ENCODE results near the gene MOB3A.

The MOB3A gene

GRCh38 chr19:2112516-2113320 lies 16.6 kb upstream of the MOB3A start:
- H3K9me3 ChIP-seq (ENCODE audit: control insufficient read depth, low read depth, low read length), result no peaks in the 10 kb centered on the region
- no peaks in the 10 kb centered on the region for H3K4me1 ChIP-seq (ENCODE audit: control insufficient read depth, low read depth, low read length)
- H3K27me3 ChIP-seq (ENCODE audit: control insufficient read depth, insufficient read depth, low read length), result no peaks in the 10 kb centered on the region
- H3K4me3 ChIP-seq (ENCODE audit: low read length), result no peak overlapping the region
- no peak overlapping the region for H3K27ac ChIP-seq (ENCODE audit: low read length)
- H3K9ac ChIP-seq (ENCODE audit: low read length), result no peak overlapping the region
- peaks cover 94% of the 10 kb centered on the region for H3K36me3 ChIP-seq (ENCODE audit: control insufficient read depth, low read depth, low read length)

DNA sequence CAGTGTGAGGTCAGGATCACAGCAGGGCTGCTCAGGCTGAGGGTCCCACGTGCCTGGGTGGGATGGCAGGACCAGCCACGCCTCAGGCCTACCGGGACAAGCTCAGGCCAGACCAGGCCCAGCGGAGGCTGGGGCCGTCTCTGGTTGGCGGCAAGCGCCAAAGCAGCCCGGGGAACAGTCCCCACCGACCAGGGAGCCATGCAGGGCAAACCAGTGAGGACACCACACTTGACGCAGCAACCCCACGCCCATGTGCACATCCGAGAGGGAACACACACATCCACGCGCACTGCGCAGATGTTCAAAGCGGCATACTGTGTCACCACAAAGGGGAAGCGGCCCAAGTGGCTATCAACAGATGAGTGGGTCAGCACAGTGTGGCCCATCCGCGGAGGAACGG lies 15.8 kb upstream of the MOB3A start:
- Histone ChIP-seq H3K9ac (ENCODE audit: low read length) (no peak overlapping the region), H3K36me3 (ENCODE audit: control insufficient read depth, low read depth, low read length) (peaks cover 87% of the 10 kb centered on the region), H3K4me3 (ENCODE audit: low read length) (no peak overlapping the region), H3K4me1 (ENCODE audit: control insufficient read depth, low read depth, low read length) (no peaks in the 10 kb centered on the region), H3K9me3 (ENCODE audit: control insufficient read depth, low read depth, low read length) (no peaks in the 10 kb centered on the region), H3K27ac (ENCODE audit: low read length) (no peak overlapping the region), H3K27me3 (ENCODE audit: control insufficient read depth, insufficient read depth, low read length) (no peaks in the 10 kb centered on the region)

DNA sequence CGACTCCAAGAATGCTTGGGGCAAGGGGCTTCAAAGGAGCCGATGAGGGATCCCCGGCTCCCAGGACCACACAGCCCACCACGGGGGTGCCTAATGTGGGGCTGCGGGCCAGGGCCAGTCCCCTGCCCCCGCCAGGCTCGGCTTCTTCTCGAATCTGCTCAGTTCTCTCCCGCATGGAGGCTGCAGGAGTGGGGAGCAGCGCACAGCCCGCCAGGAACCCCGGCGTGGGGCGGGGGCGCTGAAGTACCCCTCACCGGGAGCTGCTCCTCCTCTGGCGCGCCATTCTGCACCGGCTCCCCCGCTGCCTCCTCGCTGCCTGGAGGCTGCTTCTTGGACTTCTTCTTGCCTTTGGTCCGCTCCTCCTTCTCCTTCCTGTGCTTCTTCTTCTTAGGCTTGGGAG lies 15.3 kb upstream of the MOB3A start:
- H3K36me3 ChIP-seq (ENCODE audit: control insufficient read depth, low read depth, low read length), result peaks cover 86% of the 10 kb centered on the region
- H3K27me3 ChIP-seq (ENCODE audit: control insufficient read depth, insufficient read depth, low read length), result no peaks in the 10 kb centered on the region
- no peak overlapping the region for H3K27ac ChIP-seq (ENCODE audit: low read length)
- H3K4me3 ChIP-seq (ENCODE audit: low read length), result no peak overlapping the region
- no peaks in the 10 kb centered on the region for H3K4me1 ChIP-seq (ENCODE audit: control insufficient read depth, low read depth, low read length)
- peaks cover under 1% of the 10 kb centered on the region for H3K9me3 ChIP-seq (ENCODE audit: control insufficient read depth, low read depth, low read length)
- no peak overlapping the region for H3K9ac ChIP-seq (ENCODE audit: low read length)

- Histone ChIP-seq H3K9ac (ENCODE audit: low read length) (no peak overlapping the region), H3K4me3 (ENCODE audit: low read length) (no peak overlapping the region), H3K27me3 (ENCODE audit: control insufficient read depth, insufficient read depth, low read length) (no peaks in the 10 kb centered on the region), H3K36me3 (ENCODE audit: control insufficient read depth, low read depth, low read length) (peaks cover 86% of the 10 kb centered on the region), H3K4me1 (ENCODE audit: control insufficient read depth, low read depth, low read length) (no peaks in the 10 kb centered on the region), H3K27ac (ENCODE audit: low read length) (no peak overlapping the region), H3K9me3 (ENCODE audit: control insufficient read depth, low read depth, low read length) (peaks cover 3% of the 10 kb centered on the region)
Measured at GRCh38 chr19:2110822-2111221, 14.7 kb upstream of the MOB3A start.

- no peaks in the 10 kb centered on the region for H3K4me1 ChIP-seq (ENCODE audit: control insufficient read depth, low read depth, low read length)
- peaks cover 3% of the 10 kb centered on the region for H3K9me3 ChIP-seq (ENCODE audit: control insufficient read depth, low read depth, low read length)
- peaks cover 70% of the 10 kb centered on the region for H3K36me3 ChIP-seq (ENCODE audit: control insufficient read depth, low read depth, low read length)
- no peaks in the 10 kb centered on the region for H3K27me3 ChIP-seq (ENCODE audit: control insufficient read depth, insufficient read depth, low read length)
- H3K27ac ChIP-seq (ENCODE audit: low read length), result no peak overlapping the region
- no peak overlapping the region for H3K9ac ChIP-seq (ENCODE audit: low read length)
- no peak overlapping the region for H3K4me3 ChIP-seq (ENCODE audit: low read length)
Measured at GRCh38 chr19:2109046-2109864, 13.1 kb upstream of the MOB3A start.

GRCh38 chr19:2108251-2109016 lies 12.3 kb upstream of the MOB3A start:
- H3K9me3 ChIP-seq (ENCODE audit: control insufficient read depth, low read depth, low read length), result peaks cover 3% of the 10 kb centered on the region
- no peaks in the 10 kb centered on the region for H3K4me1 ChIP-seq (ENCODE audit: control insufficient read depth, low read depth, low read length)
- no peak overlapping the region for H3K4me3 ChIP-seq (ENCODE audit: low read length)
- no peaks in the 10 kb centered on the region for H3K27me3 ChIP-seq (ENCODE audit: control insufficient read depth, insufficient read depth, low read length)
- no peak overlapping the region for H3K27ac ChIP-seq (ENCODE audit: low read length)
- H3K36me3 ChIP-seq (ENCODE audit: control insufficient read depth, low read depth, low read length), result peaks cover 66% of the 10 kb centered on the region
- no peak overlapping the region for H3K9ac ChIP-seq (ENCODE audit: low read length)

DNA sequence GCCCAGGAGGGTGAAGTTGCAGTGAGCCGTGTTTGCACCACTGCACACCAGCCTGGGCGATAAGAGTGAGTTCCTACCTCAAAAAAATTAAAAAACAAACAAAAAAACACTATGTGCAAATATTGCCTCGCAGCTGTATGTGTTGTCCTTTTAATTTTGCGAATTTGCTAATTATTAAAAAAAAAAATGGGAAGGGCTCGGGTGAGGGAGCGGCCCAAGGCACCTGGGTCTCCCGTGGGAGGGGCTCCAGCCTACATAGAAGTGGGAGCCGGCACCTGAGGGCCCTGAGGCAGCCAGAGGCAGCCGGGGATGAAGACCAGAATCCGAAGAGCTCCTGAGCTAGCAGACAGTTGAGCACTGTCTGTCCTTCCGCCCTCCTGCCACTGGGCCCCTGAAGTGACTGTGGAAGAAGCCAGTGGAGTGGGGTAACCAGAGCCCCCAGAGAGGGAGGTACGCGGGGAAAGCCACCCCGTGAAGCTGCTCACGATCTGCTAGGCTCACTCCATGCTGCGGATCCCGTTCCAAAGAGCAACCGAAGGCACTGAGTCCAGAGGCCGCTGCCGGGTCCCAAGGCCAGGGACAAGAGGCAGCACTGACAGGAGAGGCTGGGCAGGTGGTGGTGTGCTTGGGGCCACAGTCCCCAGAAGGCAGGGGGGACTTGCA lies 7.0 kb upstream of the MOB3A start:
- Histone ChIP-seq H3K27ac (ENCODE audit: low read length) (no peak overlapping the region), H3K4me3 (ENCODE audit: low read length) (no peak overlapping the region), H3K4me1 (ENCODE audit: control insufficient read depth, low read depth, low read length) (no peaks in the 10 kb centered on the region), H3K9me3 (ENCODE audit: control insufficient read depth, low read depth, low read length) (peaks cover 3% of the 10 kb centered on the region), H3K36me3 (ENCODE audit: control insufficient read depth, low read depth, low read length) (peaks cover 47% of the 10 kb centered on the region), H3K9ac (ENCODE audit: low read length) (no peak overlapping the region), H3K27me3 (ENCODE audit: control insufficient read depth, insufficient read depth, low read length) (no peaks in the 10 kb centered on the region)

GRCh38 chr19:2101417-2102335 lies 5.5 kb upstream of the MOB3A start:
- Histone ChIP-seq H3K4me3 (ENCODE audit: low read length) (no peak overlapping the region), H3K27ac (ENCODE audit: low read length) (no peak overlapping the region), H3K9ac (ENCODE audit: low read length) (no peak overlapping the region), H3K4me1 (ENCODE audit: control insufficient read depth, low read depth, low read length) (peaks cover 3% of the 10 kb centered on the region), H3K27me3 (ENCODE audit: control insufficient read depth, insufficient read depth, low read length) (no peaks in the 10 kb centered on the region), H3K9me3 (ENCODE audit: control insufficient read depth, low read depth, low read length) (peaks cover 3% of the 10 kb centered on the region), H3K36me3 (ENCODE audit: control insufficient read depth, low read depth, low read length) (peaks cover 40% of the 10 kb centered on the region)

- H3K36me3 ChIP-seq (ENCODE audit: control insufficient read depth, low read depth, low read length), result peaks cover 31% of the 10 kb centered on the region
- H3K27me3 ChIP-seq (ENCODE audit: control insufficient read depth, insufficient read depth, low read length), result no peaks in the 10 kb centered on the region
- H3K9ac ChIP-seq (ENCODE audit: low read length), result no peak overlapping the region
- no peak overlapping the region for H3K4me3 ChIP-seq (ENCODE audit: low read length)
- peaks cover 3% of the 10 kb centered on the region for H3K4me1 ChIP-seq (ENCODE audit: control insufficient read depth, low read depth, low read length)
- H3K27ac ChIP-seq (ENCODE audit: low read length), result no peak overlapping the region
- H3K9me3 ChIP-seq (ENCODE audit: control insufficient read depth, low read depth, low read length), result no peaks in the 10 kb centered on the region
Measured at GRCh38 chr19:2100719-2101061, 4.6 kb upstream of the MOB3A start.

DNA sequence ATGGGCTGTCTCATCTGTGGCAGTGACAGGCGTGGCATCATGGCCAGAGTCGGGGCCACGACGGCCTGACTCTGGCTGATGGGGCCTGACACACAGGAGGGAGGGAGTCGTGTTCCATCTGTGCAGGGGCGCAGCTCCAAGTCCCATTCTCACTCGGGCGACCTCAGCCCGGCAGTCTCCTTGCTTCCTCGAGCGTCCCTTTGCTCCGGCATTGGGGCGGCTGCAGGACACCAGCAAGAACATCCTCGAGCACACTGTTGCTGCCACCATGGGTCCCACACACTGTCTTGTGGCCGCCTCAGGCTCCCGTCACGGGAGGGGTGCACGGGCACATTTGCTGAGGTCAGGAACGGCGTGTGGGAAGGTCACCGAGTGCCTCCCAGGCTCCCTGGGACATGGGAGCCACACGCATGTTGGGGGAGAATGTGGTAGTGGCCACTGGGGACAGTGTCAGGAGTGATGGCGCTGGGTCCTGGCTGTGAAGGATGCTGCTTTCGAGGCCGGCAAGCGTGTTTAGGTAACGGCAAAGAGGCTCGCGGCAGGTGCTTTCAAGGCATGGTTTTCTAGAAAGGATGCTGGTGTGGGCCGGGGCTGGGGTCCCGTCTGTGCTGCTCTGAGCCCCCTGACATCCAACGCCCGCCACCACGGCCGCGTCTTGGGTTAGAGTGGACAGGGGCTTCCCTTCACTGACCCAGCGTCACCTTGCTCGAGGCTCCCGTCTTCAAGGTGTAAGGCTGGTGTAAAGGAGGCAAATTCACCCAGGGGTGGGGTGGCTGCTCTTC lies 4.0 kb upstream of the MOB3A start:
- Histone ChIP-seq H3K9me3 (ENCODE audit: control insufficient read depth, low read depth, low read length) (no peaks in the 10 kb centered on the region), H3K4me1 (ENCODE audit: control insufficient read depth, low read depth, low read length) (peaks cover 3% of the 10 kb centered on the region), H3K27me3 (ENCODE audit: control insufficient read depth, insufficient read depth, low read length) (no peaks in the 10 kb centered on the region), H3K4me3 (ENCODE audit: low read length) (no peak overlapping the region), H3K27ac (ENCODE audit: low read length) (no peak overlapping the region), H3K9ac (ENCODE audit: low read length) (no peak overlapping the region), H3K36me3 (ENCODE audit: control insufficient read depth, low read depth, low read length) (peaks cover 31% of the 10 kb centered on the region)

Data from iPS-18a (cell line).